GM21515 (cell line): ENCODE measurements around the gene HSF4.
A peak's percentile ranks its signal among the peaks of the same experiment; 100 is the strongest.

Source experiments
- ATAC-seq: cut with Tn5 transposase; IDR thresholded peaks from one replicate; pipeline ENCODE4 v1.9.1; 2021; ENCODE audit not compliant: unreplicated experiment

Gene HSF4

DNA sequence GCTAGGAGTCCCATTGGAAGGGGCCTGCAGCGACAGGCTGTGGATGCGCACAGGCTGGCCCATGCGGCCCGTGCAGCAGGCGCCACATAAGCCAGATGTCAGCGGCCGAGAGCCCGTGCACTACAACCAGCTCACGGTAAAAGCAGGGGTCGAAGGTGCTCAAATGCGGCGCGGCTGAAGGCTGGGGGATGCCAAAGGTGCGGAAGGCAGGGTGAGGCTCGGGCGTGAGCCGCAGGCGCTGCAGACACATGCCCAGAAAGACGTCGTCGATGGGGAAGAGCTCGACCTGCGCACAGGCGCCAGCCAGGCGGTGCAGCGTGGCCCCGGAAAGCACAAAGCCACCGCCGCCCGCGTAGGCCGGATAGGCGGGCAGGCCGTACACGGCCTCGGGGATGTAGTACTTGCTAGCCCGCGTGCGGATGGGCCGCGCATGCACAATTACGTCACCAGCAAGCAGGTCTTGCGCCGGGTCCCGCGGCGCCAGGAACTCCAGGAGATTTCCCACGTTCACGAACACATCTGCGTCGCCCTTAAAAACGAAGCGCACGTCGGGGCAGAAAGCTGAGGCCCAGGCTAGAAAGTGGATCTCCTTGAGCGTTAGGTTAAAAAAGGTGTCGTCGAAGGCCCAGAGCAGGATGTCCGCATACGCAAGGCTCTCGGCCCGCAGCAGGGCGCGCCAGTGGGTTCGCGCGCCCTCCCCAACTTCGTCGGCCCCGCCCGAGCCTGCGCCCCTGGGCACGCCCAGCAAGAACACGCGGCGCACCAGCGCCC is 15.1 kb upstream of the HSF4 start:
- ATAC-seq = no peak

DNA sequence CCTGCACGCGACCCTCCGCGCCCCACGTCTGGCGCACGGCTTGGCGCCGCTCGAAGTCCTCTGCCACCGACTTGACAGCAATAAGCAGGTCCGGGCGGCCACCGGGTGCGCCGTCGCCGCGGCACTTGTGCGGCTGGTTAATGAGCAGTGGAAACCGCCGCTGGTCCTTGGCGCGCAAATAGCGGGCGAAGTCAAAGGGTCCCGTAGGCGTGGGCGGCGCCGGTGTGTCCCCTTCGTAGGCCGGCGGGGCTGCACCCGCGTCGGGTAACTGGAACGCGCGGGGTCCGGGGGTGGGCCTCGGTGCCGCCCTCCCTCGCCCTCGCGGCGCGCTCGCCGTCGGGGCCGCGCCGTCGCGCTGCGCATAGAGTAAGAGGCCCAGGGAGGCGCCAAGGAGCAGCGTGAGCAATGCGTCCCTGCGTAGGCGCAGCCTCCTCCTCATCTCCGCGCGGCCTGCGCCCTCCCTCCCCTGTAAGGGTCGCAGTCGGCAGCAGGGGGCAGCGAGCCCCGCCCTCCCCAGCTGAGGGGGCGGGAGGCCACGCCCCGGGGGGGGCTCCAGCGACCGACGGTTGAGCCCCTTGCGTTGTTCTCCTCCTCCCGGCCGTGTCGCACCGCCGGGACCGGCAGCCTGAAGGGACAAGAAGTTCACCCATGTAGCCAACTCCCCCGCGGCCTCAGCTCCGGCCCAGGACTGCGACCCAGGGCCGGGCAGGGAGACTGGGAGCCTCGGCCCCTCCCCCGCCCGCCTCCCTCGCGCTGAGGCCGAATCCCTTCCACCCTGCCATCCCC is 14.3 kb upstream of the HSF4 start:
- ATAC-seq = no peak

DNA sequence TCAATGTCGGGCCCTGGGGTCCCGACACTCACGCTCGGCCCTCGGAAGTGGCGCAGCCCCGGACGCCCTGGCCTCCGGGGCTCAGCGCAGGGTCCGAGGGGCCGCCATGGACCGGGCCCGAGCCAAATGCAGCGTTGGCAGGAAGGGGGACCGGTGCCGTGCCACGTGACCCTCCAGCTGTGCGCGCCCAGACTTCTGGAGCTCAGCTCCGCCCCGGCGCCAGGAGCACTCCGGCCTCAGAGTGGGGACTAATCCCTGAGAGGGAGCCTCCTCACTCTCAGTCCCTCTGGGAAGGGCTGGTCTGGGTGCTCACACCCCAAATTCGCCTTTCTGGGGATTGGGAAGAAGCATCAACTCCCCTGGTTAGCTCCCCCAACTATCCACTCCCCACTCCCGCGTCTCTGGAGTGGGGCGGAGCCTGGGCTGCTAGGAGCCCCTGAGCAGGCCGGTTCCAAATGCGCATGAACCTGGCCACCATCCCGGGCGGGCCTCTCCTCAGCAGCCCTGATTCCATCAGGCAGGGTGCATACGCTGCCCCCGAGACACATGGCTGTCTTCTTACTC is 13.6 kb upstream of the HSF4 start, which contains the start of gene B3GNT9:
Gene B3GNT9, minus strand, starts transcription at position 166 of the 564 bp plus-strand sequence. CDS start 513 bp downstream, outside the sequence.
- no peak for ATAC-seq

DNA sequence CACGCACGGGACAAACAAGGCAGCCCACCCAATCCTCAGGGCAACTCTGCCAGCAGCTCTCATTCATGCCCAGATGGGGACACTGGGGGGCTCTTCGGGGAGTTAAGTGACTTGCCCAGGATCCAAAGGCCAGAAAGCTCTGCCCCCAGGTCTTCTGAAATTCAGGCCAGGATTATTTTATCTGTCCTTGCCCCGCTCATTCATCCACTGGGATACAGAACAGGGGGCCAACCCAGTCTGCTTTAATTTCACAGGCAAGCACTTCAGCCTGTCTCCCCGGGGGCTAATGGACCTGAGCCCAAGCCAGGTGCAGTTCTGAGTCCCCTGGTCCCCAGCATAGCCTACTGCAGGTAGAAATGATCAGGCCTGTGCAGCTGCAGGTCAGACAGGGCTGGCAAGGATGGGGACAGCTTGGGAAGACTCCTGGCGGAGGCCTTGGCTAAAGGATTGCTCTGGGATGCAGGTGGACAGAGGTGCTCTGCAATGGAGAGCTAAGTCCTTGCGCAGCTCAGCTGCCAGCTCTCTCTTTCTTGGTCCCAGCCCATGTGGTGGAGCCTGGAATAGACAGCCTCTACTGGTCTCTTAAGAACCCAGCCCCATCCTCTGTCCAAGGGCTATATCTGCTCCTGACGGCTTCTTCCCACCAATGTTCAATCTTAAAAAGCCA is 13.0 kb upstream of the HSF4 start:
- no peak for ATAC-seq

GRCh38 chr16:67154578-67155294 is 9.8 kb upstream of the HSF4 start:
- ATAC-seq = no peak

DNA sequence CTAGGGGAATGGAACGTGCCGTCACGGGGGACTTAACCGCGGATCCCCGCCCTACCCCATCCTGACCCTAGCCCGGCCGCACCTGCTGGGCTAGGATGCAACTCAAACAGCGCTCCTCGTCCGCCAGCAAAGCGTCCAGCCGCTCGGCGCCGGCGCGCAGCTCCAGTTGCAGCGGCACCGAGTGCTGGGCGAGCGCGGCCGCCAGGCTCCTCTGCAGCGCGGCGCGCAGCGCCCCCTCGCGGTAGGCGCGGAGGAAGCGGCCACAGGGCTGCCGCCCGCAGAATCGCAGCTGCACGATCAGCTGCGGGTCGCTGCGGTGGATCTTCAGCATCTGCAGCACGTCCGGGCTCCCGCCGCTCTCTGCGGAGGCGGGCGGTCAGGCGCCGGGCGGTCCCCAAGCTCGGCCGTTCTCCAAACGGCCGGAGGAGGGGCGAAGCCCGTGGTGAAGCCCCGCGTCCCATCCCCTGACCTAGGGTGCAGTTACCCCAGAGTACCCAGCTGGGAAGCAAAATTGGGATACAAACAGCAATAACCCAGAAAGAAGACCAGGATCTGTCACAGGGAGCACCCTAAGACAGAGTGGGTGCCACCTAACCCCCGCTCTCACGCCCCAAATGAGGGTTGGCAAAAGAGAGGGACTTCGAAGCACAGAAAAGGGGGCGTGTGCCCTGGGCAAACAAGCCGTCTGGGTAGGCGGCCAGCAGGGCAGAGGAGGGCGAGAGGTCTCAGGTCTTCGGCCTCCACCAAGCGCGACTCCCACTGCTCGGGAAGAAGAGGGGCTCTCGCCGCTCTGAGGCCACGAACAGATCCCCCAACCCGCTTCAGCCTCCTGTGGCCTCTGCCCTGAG is 9.0 kb upstream of the HSF4 start:
- no peak for ATAC-seq

- ATAC-seq = no peak
Observed at GRCh38 chr16:67156143-67156844, 8.3 kb upstream of the HSF4 start.

DNA sequence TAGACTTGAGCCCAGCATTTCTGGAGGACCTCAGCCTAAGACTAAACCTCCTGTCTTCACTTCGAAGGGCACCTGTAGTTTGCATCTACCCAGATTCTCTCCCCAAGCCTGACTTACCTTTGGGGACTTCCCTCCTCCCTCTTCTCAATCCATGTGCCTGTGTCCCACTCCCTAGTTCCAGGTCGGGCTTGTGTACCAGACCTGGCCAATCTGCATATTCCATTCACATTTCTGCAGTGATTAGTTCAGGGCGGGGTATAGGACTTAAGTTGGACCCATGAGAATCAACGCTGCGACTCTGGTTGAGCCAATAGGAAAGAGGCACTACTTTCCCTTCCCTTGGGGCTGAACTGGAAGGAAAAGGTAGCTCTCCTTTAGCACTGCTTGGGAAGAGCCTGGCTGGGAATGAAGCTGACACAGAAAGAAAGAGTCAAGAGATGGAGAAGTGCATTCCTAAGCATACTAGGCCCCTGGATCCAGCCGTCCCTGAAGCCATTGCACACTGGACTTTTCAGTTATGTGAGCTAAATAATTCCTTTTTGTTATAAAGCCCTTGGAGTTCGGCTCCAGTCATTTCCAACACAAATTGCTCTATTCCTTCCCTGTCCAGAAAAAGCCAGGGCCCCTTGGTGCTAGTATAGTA is 7.3 kb upstream of the HSF4 start:
- no peak for ATAC-seq

DNA sequence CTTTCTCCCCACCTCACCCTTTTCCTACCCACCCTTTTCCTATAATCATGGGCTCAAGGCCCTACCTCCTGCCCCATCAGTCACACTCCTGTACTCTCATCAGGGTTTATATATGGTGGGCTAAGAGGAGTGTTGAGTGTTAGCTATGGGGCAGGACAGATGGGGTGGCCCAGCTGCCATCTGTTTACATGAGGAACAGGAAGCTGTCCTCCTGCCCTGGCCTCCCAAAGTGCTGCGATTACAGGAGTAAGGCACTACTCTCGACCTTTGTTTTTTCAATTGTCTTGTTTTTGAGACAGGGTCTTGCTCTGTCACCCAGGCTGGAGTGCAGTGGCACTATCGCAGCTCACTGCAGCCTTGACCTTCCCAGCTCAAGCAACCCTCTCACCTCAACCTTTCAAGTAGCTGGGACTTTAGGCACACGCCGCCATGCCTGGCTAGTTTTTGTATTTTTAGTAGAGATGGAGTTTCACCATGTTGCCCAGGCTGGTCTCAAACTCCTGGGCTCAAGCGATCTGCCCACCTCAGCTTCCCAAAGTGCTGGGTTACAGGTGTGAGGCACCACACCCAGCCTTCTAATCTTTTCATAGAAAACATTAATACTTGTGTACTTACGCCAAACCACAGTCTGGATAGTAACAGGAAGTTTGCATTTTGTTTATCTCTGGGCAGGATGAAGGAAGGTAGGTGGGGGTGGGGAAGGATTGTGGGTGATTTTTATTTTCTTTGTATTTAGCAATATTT is 6.5 kb upstream of the HSF4 start:
- ATAC-seq = no peak

DNA sequence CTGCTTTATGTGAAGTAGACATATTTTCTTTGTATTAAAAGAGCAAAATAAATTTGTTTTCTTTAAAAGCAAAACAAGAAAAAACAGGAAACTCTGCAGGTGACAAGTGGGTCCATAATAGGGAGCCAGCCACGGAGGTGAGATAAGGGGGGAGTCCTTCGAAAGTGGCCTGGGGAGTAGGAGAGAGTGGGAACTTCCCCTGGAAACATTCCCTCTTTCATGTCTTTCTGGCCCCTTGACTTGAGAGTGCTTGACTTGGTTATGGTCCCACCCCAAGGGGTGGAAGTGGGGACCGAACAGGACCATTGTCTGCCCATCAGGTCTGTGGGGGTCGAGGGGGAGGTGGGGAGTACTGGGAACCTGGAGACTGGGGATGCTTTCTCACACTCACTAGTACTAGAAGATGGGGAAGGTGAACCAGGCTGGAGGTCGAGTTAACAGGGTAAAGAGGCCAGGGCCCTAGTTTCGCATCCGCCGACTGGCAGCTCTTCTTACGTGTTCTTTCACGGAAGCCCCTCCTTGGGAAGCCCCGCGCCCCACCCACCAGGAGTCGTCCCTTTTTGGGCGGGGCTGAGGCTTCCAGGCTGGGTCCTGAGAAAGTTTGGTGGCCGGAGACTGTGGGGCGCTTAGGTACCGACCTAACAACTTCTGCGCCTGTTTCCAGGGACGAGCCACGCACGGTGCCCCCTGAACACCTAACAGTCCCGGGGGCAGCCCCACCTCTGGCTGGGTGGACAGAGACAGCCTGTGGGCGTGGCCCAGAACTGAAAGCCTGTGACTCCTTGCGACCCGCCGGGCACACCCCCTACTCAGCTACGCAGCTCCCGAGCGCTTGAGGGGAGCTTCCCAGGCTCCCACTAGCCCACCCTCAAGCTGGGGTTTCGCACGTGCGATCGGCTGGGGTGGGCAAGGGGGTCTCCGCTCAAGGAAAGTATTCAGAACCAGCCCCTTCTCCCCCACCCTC is 5.6 kb upstream of the HSF4 start:
- peak; percentile 40 for ATAC-seq

GRCh38 chr16:67161595-67162058 is 2.9 kb upstream of the HSF4 start:
- ATAC-seq = no peak

GRCh38 chr16:67162506-67163163 is 1.9 kb upstream of the HSF4 start:
- ATAC-seq = no peak

DNA sequence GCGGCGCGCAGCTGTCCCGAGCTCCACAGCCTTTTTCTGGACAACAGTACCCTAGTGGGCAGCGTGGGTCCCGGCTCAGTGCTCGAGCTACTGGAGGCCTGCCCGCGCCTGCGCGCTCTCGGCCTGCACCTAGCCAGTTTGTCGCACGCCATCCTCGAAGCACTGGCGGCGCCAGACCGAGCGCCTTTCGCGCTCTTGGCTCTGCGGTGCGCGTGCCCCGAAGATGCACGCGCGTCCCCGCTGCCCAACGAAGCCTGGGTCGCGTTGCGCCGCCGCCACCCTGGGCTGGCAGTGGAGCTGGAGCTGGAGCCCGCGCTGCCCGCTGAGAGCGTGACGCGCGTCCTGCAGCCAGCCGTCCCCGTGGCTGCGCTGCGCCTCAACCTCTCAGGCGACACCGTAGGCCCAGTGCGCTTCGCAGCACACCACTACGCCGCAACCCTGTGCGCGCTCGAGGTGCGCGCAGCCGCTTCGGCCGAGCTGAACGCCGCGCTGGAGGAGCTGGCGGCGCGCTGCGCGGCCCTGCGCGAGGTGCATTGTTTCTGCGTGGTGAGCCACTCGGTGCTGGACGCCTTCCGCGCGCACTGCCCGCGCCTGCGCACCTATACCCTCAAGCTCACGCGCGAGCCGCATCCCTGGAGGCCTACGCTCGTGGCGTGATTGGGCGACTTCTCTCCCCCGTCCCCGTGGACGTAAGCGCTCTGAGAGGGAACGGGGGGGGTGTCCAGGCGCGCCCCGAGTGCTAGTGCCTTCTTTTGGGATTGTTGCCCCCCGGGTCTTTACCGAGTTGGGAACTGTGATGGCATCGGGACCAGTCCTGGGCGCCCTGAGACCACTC is 1.2 kb upstream of the HSF4 start:
- no peak for ATAC-seq

- ATAC-seq = no peak
Observed at GRCh38 chr16:67163999-67164558, 466 bp upstream of the HSF4 start.
